ENCODE data around the gene CMKLR1. TPM values are rescaled to one million over a fixed set of nuclear protein-coding genes. Genes with fewer than 3 reads are reported as not detected.

CMKLR1 gene
- total RNA-seq, 4 donors from 2014 or later: 10.2 to 14.5 (median 12.6) TPM

DNA sequence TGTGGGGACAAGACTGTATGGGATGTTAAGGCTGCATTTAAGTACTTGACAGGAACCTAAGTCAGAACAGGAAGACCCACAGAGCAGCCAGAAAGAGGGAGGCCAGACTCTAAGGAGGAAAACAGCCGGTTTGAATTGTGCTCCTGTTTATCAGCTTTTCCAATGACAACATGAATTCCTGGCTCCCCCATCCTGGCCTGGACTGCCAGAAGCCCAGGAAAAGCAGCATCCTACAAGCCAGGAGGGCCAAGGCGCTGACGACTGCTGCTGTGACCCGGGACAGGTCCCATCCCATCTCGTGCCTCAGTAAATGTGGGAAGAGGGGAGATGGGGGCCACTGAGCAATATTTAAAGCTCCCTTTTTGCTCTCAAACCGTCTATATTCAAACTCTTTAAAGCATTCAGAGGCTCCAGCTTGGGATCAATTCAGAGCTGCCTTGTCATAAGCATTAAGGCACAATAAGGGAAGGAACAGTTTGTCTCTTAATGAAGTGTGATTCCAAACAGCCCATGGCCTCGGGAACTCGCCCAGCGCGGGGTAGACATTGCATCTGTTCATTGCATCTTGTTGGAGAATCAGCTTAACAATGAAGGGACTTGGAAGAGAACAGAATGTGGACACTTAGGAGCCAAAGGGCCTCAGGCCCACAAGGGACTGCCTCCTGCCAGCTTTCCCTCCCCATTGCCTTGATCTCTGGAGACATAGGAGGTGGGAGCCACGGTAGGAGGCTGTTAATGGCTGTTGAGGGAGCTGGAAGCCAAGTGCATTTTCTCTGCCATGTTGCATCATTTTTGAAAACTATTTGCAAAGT lies 49.6 kb downstream of the CMKLR1 start:
- Histone ChIP-seq H3K4me3 (no peak overlapping the region), H3K36me3 (peaks cover 0 to 12% (median 0%) of the 10 kb centered on the region in 4 donors), H3K27me3 (peaks cover 0 to 3% (median 0%) of the 10 kb centered on the region in 4 donors), H3K4me1 (peaks cover 3 to 18% (median 15%) of the 10 kb centered on the region in 4 donors), H3K27ac (replicated peaks in 1 of 4) (peak overlapping the region; percentile 23 to 73 (median 54)), H3K9me3 (no peaks in the 10 kb centered on the region)
- no peak for DNase-seq (ENCODE audit: extremely low spot score)
- 56% methylated on average over 11 of the region's 11 CpGs for WGBS
- TF ChIP-seq EP300 (IDR thresholded peaks at IDR 0.05) (no peak), POLR2AphosphoS5 (IDR thresholded peaks at IDR 0.05) (peak in 1 of 2 donors; percentile 19)
- TF ChIP-seq, protein P1, sequence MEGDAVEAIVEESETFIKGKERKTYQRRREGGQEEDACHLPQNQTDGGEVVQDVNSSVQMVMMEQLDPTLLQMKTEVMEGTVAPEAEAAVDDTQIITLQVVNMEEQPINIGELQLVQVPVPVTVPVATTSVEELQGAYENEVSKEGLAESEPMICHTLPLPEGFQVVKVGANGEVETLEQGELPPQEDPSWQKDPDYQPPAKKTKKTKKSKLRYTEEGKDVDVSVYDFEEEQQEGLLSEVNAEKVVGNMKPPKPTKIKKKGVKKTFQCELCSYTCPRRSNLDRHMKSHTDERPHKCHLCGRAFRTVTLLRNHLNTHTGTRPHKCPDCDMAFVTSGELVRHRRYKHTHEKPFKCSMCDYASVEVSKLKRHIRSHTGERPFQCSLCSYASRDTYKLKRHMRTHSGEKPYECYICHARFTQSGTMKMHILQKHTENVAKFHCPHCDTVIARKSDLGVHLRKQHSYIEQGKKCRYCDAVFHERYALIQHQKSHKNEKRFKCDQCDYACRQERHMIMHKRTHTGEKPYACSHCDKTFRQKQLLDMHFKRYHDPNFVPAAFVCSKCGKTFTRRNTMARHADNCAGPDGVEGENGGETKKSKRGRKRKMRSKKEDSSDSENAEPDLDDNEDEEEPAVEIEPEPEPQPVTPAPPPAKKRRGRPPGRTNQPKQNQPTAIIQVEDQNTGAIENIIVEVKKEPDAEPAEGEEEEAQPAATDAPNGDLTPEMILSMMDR (IDR thresholded peaks at IDR 0.05): no peak
- intact Hi-C loops (cut with DNase I): no loop called here

DNA sequence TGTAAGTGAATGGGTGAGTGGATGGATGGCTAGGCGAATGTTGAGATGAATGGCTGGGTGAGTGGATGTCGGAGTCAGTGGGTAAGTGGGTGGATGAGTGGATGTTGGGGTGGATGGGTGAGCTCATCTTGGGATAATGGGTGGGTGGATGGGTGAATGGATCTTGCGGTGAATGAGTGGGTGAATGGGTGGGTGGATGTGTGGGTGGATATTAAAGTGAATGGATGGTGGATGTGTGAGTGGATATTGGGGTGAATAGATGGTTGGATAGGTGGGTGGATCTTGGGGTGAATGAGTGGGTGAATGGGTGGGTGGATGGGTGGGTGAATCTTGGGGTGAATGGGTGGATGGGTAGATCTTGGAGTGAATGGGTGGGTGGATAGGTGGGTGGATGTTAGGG lies 51.9 kb downstream of the CMKLR1 start:
- WGBS: 93% methylated on average over 3 of the region's 3 CpGs
- intact Hi-C loops (cut with DNase I): no loop called here
- peaks cover 0 to 3% (median 0%) of the 10 kb centered on the region in 4 donors for H3K27me3 ChIP-seq
- no peak overlapping the region for H3K4me3 ChIP-seq
- H3K9me3 ChIP-seq: no peaks in the 10 kb centered on the region
- H3K36me3 ChIP-seq: peaks cover 0 to 3% (median 0%) of the 10 kb centered on the region in 4 donors
- H3K4me1 ChIP-seq: peaks cover 3 to 22% (median 15%) of the 10 kb centered on the region in 4 donors
- DNase-seq (ENCODE audit: extremely low spot score): no peak
- no peak overlapping the region for H3K27ac ChIP-seq (replicated peaks in 1 of 4)
- TF ChIP-seq EP300 (IDR thresholded peaks at IDR 0.05): no peak
- no peak for TF ChIP-seq POLR2AphosphoS5 (IDR thresholded peaks at IDR 0.05)
- TF ChIP-seq, protein P1 (IDR thresholded peaks at IDR 0.05): no peak
- TF ChIP-seq POLR2A (IDR thresholded peaks at IDR 0.05; ENCODE audit: low read depth): no peak

DNA sequence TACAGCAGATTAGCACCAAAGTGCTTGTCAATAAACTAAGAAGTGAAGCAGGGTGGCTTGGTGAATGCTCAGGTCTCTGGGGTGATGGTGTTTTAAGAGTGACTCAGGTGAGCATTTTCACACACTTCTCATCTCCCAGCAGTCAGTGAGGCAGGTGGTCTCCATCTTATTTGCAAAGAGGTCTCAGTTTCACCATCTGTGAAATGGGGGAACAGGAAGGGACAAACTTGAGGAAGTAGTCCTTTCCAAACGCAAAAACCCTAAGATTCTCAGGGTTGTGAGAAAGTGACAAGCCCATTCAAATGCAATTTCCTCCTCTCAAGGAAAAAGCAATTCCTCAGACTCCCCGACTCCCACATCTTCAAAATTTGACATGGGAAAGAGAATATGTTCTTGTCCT lies 54.1 kb downstream of the CMKLR1 start:
- no peak overlapping the region for H3K27ac ChIP-seq (replicated peaks in 1 of 4)
- no peak overlapping the region for H3K4me3 ChIP-seq
- DNase-seq (ENCODE audit: extremely low spot score): no peak
- 35% methylated on average over 2 of the region's 2 CpGs for WGBS
- intact Hi-C loops (cut with DNase I): no loop called here
- peaks cover 0 to 7% (median 0%) of the 10 kb centered on the region in 4 donors for H3K27me3 ChIP-seq
- H3K36me3 ChIP-seq: no peaks in the 10 kb centered on the region
- TF ChIP-seq EP300 (IDR thresholded peaks at IDR 0.05): no peak
- no peak for TF ChIP-seq POLR2A (IDR thresholded peaks at IDR 0.05; ENCODE audit: low read depth)
- no peak for TF ChIP-seq POLR2AphosphoS5 (IDR thresholded peaks at IDR 0.05)
- TF ChIP-seq, protein P1 (IDR thresholded peaks at IDR 0.05): no peak
- H3K9me3 ChIP-seq: no peaks in the 10 kb centered on the region
- H3K4me1 ChIP-seq: peaks cover 3 to 19% (median 11%) of the 10 kb centered on the region in 4 donors

DNA sequence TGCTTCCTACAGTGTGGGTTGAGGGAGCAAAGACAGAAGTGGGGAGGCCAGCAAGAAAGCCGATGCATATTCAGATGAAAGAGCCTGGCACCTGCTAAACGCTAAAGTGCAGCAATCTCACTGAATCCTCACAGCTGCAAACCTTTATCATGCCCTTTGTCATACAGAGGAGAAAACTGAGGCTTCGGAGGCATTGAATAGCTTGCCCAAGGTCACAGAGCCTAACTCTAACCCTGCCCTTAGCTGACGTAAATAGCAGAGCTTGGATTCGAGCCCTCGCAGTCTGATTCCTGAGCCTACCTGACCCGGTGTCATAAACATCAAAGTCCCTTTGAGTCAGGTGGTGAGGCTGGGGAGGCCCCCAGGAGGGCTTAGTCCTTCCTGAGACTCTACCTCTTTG lies 54.9 kb downstream of the CMKLR1 start:
- Histone ChIP-seq H3K4me3 (no peak overlapping the region), H3K27me3 (peaks cover 0 to 7% (median 0%) of the 10 kb centered on the region in 4 donors), H3K27ac (replicated peaks in 1 of 4) (no peak overlapping the region), H3K4me1 (peaks cover 3 to 13% (median 4%) of the 10 kb centered on the region in 4 donors), H3K36me3 (no peaks in the 10 kb centered on the region), H3K9me3 (no peaks in the 10 kb centered on the region)
- intact Hi-C loops (cut with DNase I): no loop called here
- 68% methylated on average over 6 of the region's 7 CpGs for WGBS
- TF ChIP-seq POLR2A (IDR thresholded peaks at IDR 0.05; ENCODE audit: low read depth): no peak
- TF ChIP-seq, protein P1 (IDR thresholded peaks at IDR 0.05): no peak
- DNase-seq (ENCODE audit: extremely low spot score): no peak
